ENCODE results near the gene COX6B1. TPM values are rescaled to one million over a fixed set of nuclear protein-coding genes. Genes with fewer than 3 reads are reported as not detected.

The COX6B1 gene
- total RNA-seq, 6 experiments from 2014 or later, result 375 to 463 (median 413) TPM

GRCh38 chr19:35642312-35642711 is 5.8 kb upstream of the COX6B1 start:
- Mint-ChIP-seq H3K4me3 (peak overlapping the region; percentile 79), H3K36me3 (ENCODE audit: low read depth) (peaks cover 7% of the 10 kb centered on the region; the same call in 1 of the 2 replicates), H3K27me3 (ENCODE audit: insufficient read depth) (0 out of 2 replicates have a peak, but pooled peaks cover 3% of the 10 kb centered on the region), H3K27ac (0 out of 2 replicates have a peak overlapping the region, but pooled peaks have one; percentile 26), H3K9me3 (no peaks in the 10 kb centered on the region), H3K4me1 (ENCODE audit: low read depth) (peaks cover 30% of the 10 kb centered on the region)
- DNase-seq, result peak; percentile 12
- no peak for TF ChIP-seq CTCF (IDR thresholded peaks at IDR 0.05)

GRCh38 chr19:35642798-35643254 is 5.3 kb upstream of the COX6B1 start:
- no peak for TF ChIP-seq CTCF (IDR thresholded peaks at IDR 0.05)
- Mint-ChIP-seq H3K27me3 (ENCODE audit: insufficient read depth) (0 out of 2 replicates have a peak, but pooled peaks cover 3% of the 10 kb centered on the region), H3K4me1 (ENCODE audit: low read depth) (peaks cover 30% of the 10 kb centered on the region), H3K36me3 (ENCODE audit: low read depth) (peaks cover 6% of the 10 kb centered on the region; the same call in 1 of the 2 replicates), H3K9me3 (no peaks in the 10 kb centered on the region), H3K4me3 (peak overlapping the region; percentile 79), H3K27ac (no peak overlapping the region)
- no peak for DNase-seq

GRCh38 chr19:35643255-35644205 is 4.6 kb upstream of the COX6B1 start:
- Mint-ChIP-seq H3K9me3 (no peaks in the 10 kb centered on the region), H3K36me3 (ENCODE audit: low read depth) (peaks cover 3% of the 10 kb centered on the region), H3K4me1 (ENCODE audit: low read depth) (peaks cover 30% of the 10 kb centered on the region), H3K27me3 (ENCODE audit: insufficient read depth) (0 out of 2 replicates have a peak, but pooled peaks cover 3% of the 10 kb centered on the region), H3K4me3 (peak overlapping the region; percentile 79), H3K27ac (peak overlapping the region; percentile 86)
- DNase-seq, result peak; percentile 60
- no peak for TF ChIP-seq CTCF (IDR thresholded peaks at IDR 0.05)

GRCh38 chr19:35644206-35644986 is 3.7 kb upstream of the COX6B1 start:
- peak overlapping the region; percentile 79 for H3K4me3 Mint-ChIP-seq

More at GRCh38 chr19:35644206-35644986, 3.7 kb upstream of the COX6B1 start:
- Mint-ChIP-seq H3K27ac (peak overlapping the region; percentile 86), H3K4me1 (ENCODE audit: low read depth) (peaks cover 38% of the 10 kb centered on the region), H3K36me3 (ENCODE audit: low read depth) (peaks cover 10% of the 10 kb centered on the region), H3K9me3 (no peaks in the 10 kb centered on the region), H3K27me3 (ENCODE audit: insufficient read depth) (0 out of 2 replicates have a peak, but pooled peaks cover 3% of the 10 kb centered on the region)
- peak; percentile 89 for DNase-seq
- TF ChIP-seq CTCF (IDR thresholded peaks at IDR 0.05), result no peak
